AG09319 (cell line): ENCODE results near the gene L2HGDH.

Experiments used
- DNase-seq: peaks from one replicate; pipeline ENCODE4 v3.0.0-alpha.2; 2010; ENCODE audit warnings: low read depth; ENCODE audit errors: extremely low read depth
- TF ChIP-seq, protein P1 (sequence below): IDR thresholded peaks from 2 replicates; pipeline ENCODE4 v1.5.1; 2011; ENCODE audit warnings: low read depth, mild to moderate bottlenecking, inconsistent platforms, low read length, moderate library complexity

L2HGDH gene

DNA sequence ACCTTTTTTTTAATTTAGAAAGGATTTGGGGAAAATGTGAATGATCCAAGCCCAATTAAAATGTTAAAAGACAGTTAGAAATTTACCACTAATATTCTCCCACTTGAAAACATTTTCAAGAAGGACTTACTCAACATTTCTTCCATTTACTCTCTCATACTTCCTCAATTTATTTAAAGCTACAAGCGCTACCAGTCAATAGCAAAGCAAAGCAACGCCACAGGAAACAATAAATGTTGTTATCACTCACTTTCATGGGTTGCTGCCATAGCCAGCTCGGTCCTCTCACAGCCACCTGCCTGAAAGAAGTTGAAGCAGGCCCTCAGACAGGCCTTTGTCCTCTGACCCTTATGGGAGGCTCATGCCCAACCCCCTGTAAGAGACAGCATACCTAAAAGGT lies 74.6 kb downstream of the L2HGDH start:
- DNase-seq, result no peak
- TF ChIP-seq, protein P1, sequence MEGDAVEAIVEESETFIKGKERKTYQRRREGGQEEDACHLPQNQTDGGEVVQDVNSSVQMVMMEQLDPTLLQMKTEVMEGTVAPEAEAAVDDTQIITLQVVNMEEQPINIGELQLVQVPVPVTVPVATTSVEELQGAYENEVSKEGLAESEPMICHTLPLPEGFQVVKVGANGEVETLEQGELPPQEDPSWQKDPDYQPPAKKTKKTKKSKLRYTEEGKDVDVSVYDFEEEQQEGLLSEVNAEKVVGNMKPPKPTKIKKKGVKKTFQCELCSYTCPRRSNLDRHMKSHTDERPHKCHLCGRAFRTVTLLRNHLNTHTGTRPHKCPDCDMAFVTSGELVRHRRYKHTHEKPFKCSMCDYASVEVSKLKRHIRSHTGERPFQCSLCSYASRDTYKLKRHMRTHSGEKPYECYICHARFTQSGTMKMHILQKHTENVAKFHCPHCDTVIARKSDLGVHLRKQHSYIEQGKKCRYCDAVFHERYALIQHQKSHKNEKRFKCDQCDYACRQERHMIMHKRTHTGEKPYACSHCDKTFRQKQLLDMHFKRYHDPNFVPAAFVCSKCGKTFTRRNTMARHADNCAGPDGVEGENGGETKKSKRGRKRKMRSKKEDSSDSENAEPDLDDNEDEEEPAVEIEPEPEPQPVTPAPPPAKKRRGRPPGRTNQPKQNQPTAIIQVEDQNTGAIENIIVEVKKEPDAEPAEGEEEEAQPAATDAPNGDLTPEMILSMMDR, result no peak

DNA sequence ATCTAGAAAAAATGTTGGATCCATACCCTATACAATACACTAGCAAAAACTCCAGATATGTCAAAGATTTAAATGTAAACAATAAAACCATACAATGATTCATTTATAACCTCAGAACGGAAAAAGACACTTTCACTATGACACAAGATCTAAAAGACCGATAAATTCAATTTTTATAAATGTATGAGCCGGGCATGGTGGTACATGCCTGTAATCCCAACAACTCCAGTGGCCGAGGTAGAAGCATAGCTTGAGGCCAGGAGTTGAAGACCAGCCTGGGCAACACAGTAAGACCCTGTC lies 78.1 kb downstream of the L2HGDH start:
- DNase-seq, result no peak
- TF ChIP-seq, protein P1, result no peak

DNA sequence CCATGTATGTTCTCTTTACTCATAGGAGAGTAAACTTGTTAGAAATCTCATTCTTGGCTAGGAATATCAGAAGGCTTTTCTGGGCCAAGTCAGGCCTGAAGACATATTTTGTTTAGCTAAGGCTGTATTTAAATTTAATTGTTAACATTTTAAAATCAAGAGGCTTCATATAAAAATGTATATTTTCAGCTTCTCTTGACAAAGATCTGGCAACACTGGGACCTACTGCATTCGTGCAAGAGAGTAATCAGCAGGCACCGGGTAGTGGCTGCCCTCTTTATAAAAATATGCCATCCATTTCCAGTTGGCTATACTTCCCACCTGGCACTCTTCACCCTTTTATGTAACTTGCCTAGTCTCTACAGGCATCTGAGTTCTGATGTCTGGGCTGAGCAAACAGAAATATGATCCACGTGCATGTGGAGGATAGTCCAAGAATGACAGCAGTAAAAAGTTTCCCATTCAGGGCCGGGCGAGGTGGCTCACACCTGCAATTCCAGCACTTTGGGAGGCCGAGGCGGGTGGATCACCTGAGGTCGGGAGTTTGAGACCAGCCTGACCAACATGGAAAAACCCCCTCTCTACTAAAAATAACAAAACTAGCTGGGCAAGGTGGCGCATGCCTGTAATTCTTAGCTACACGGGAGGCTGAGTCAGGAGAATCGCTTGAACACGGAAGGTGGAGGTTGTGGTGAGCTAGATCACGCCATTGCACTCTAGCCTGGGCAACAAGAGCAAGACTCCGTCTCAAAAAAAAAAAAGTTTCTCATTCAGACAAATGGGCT lies 78.7 kb downstream of the L2HGDH start:
- no peak for DNase-seq

DNA sequence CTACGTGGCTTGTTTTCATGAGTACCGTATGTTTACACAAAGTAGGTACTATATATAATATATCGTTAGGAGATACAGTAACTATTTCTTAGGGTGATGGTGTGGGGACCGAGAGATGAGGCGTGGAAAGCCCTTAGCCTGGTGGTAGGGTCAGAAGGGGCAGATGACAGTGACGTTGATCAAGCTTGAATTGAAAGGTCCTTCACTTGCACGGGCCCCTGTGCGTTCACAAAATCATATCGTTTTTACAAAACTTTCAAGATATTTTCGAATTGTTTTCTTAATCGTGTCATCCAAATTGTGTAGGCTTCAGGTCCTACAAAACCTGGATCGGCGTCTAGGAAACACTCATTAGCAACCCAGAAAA lies 79.8 kb downstream of the L2HGDH start:
- TF ChIP-seq, protein P1, result no peak
- DNase-seq, result no peak

More for the DNA sequence above, 78.7 kb downstream of the L2HGDH start:
- TF ChIP-seq, protein P1, result no peak

DNA sequence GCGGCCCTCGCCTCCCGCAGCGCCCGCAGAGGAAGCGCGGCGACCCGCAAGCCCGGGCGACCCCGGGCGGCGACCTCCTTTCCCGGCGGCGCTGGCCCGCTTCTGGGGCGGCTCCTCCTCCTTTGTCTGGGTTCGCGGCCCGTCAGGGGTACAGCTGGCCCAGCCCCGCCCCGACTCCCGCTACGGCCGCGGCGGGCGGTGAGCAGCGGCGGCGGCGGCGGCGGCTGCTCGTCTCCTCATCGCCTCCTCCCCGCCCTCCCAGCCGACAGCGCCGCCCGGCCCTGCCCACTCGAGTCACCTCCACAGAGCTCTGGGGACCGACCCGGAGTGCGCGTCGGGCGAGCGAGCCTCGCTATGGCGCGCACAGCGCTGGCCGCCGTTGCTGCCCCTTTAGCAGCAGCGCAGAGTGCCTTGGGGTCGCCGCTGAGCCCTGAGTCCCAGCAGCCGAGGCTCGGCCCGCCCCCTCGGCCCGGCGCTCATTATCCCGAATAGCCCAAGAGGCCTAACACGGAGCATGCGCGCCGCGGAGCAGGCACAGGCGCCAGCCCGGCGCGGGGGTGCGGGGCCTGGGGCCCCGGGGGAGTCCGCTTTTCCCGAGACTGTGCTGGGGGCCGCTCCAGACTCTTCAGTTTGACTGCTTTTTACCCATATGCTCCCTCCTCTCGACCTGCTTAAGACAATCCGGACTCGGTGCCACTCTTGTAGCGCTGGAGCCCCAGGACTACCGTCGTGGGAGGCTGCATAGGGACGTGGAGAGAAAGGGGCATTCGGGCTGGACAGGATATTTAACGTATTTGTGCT lies 80.4 kb downstream of the L2HGDH start, which contains the start of gene SOS2:
SOS2 (minus strand) TSS at position 104 of the 801 bp plus-strand sequence. CDS start 295 bp downstream, outside the sequence.
- peak; percentile 42 for DNase-seq
- TF ChIP-seq, protein P1, result no peak

DNA sequence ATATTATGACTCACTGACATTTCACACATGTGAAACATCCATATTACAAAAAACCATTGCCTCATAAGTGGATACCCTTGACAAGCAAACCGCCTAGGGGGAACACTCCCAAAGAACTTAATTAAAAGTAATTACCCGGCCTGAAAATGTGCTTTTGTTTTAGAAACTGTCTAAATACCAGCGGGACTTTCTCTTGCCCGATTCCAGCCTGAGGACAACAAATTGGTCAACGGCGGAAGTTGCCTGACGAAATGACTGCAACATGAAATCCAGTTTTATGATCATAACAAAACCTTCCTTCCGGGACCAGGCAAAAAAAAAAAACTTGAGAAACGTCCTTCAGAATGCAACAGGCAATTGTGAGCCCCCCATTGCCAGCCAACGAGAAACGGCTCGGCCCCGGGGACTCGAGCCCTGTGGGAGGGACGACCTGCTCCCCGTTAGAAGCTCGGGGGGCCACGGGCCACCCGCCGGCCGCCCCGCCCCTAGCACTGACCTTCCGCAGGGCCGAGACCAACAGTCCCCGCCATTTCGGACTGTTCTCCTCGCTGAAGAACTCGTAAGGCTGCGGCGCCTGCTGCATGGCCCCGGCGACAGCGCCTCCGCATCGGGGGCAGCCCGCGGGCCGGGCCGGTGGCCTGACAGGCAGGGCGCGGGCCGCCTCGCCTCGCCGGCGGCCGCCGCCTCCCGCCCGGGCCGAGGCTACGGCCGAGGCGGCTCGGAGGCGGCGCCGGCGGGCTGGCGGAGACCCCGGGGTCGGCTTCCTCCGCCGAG lies 81.1 kb downstream of the L2HGDH start:
- TF ChIP-seq, protein P1, result no peak
- DNase-seq, result peak; percentile 30

DNA sequence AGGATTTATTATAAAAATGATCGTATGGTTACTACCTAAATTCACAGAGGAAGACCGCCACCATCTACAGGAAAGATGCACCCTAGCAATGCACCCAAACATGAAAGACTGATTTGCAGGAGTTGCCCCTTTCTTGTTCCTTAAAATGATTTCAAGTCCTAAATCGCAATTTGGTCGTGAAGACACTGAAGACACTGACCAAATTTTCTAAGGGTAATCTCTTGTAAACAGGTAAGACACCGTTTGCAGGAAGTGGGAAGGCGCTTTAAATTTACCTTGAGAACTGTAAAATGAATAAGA lies 81.7 kb downstream of the L2HGDH start:
- TF ChIP-seq, protein P1, result no peak
- no peak for DNase-seq
